Ishikawa (cell line): ENCODE data around the gene TOMM40L.

ENCODE experiments used
- CEBPB ChIP-seq: IDR thresholded peaks from 2 replicates; pipeline ENCODE4 v1.6.1; 2012
- CREB1 ChIP-seq: IDR thresholded peaks from 2 replicates; pipeline ENCODE4 v1.6.1; 2012; ENCODE audit warnings: low read depth
- EGR1 ChIP-seq: IDR thresholded peaks from 2 replicates; pipeline ENCODE4 v1.6.1; 2012
- EP300 ChIP-seq: IDR thresholded peaks from 2 replicates; pipeline ENCODE4 v1.6.1; 2012; ENCODE audit warnings: borderline replicate concordance
- FOXM1 ChIP-seq: IDR thresholded peaks from 2 replicates; pipeline ENCODE4 v1.6.1; 2012; ENCODE audit warnings: low read depth, borderline replicate concordance
- NFIC ChIP-seq: IDR thresholded peaks from 2 replicates; pipeline ENCODE4 v1.6.1; 2012
- RAD21 ChIP-seq: IDR thresholded peaks from 2 replicates; pipeline ENCODE4 v1.6.1; 2012; ENCODE audit warnings: low read depth
- REST ChIP-seq: IDR thresholded peaks from 2 replicates; pipeline ENCODE4 v1.6.1; 2012; ENCODE audit warnings: low read depth, mild to moderate bottlenecking
- TAF1 ChIP-seq: IDR thresholded peaks from 2 replicates; pipeline ENCODE4 v1.6.1; 2012; ENCODE audit warnings: low read depth, mild to moderate bottlenecking
- TCF12 ChIP-seq: IDR thresholded peaks from 2 replicates; pipeline ENCODE4 v1.6.1; 2012; ENCODE audit warnings: low read depth
- TEAD4 ChIP-seq: IDR thresholded peaks from 2 replicates; pipeline ENCODE4 v1.6.1; 2012
- USF1 ChIP-seq: IDR thresholded peaks from 2 replicates; pipeline ENCODE4 v1.6.1; 2012
- YY1 ChIP-seq: IDR thresholded peaks from 2 replicates; pipeline ENCODE4 v1.6.1; 2012; ENCODE audit warnings: low read depth
- ZBTB7A ChIP-seq: IDR thresholded peaks from 2 replicates; pipeline ENCODE4 v1.6.1; 2012; ENCODE audit warnings: low read depth
- TF ChIP-seq, protein P1 (sequence below): IDR thresholded peaks from 2 replicates; pipeline ENCODE4 v1.6.1; 2012

TOMM40L gene

DNA sequence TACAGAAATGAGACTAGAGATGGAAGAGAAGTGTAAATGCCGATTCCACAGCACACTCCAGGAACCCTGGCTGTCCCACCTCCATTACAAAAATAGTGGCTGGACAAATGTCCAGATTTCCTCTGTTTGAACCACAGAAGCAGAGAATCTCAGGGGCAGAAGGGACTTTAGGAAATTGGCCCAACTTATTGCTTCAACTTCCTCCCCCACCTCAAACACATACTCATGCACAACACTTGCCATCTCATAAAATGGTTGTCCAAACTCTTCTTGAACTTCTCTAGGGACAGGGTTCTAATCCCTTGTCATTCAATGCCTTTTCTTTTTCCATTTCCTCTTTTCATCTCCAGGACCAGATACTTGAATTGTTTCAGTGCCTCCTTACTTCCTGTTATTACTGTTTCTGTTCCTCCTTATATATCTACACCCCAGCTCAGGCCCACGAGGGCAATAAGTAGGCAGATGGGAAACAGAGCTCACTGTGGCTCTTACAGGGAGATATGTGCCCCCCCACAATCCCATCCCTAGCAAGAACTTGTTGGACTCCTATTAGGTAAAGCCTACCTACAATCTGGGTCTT, 40.0 kb upstream of the TOMM40L start:
- TF ChIP-seq, protein P1, sequence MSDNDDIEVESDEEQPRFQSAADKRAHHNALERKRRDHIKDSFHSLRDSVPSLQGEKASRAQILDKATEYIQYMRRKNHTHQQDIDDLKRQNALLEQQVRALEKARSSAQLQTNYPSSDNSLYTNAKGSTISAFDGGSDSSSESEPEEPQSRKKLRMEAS = no peak
- TF ChIP-seq TAF1 = no peak
- TF ChIP-seq EP300 = no peak
- TF ChIP-seq RAD21 = no peak
- no peak for TF ChIP-seq TCF12

- TF ChIP-seq REST (no peak), EP300 (no peak), FOXM1 (no peak), USF1 (no peak), RAD21 (no peak), TAF1 (no peak), ZBTB7A (no peak)
Measured at GRCh38 chr1:161187311-161187710, 38.5 kb upstream of the TOMM40L start.

DNA sequence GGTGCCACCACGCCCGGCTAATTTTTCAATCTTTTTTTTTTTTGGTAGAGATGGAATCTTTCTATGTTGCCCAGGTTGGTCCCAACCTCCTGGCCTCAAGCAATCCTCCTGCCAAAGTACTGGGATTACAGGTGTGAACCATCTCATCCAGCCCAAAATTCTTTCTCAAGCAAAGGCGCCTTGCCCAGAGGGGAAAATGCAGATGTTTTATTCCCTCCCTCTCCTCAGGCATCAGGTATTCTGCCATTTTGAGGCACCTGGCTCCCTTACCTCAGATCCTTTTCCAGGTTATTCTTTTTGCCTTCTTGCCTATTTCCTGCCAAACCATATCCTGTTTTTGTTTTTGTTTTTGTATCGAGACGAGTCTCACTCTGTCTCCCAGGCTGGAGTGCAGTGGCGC, 37.5 kb upstream of the TOMM40L start:
- TF ChIP-seq TCF12 (no peak), CEBPB (no peak), EP300 (no peak), USF1 (no peak), TAF1 (no peak), RAD21 (no peak), REST (no peak)
- TF ChIP-seq, protein P1 = no peak

GRCh38 chr1:161189036-161189435, 36.8 kb upstream of the TOMM40L start:
- TF ChIP-seq EP300 (no peak), YY1 (no peak), REST (no peak), EGR1 (no peak), FOXM1 (no peak), ZBTB7A (no peak), TEAD4 (no peak), RAD21 (no peak), CREB1 (no peak), CEBPB (no peak), TAF1 (no peak), USF1 (no peak), TCF12 (no peak), NFIC (no peak)
- TF ChIP-seq, protein P1 = no peak
